ENCODE results near the gene MBD5.

GRCh38 chr2:148523315-148523714 lies 502.4 kb downstream of the MBD5 start:
- no peak for TF ChIP-seq CTCF (optimal IDR thresholded peaks at IDR 0.05 in 1 of 3, IDR thresholded peaks at IDR 0.05 in 1 of 3, conservative IDR thresholded peaks at IDR 0.05 in 1 of 3; ENCODE audit: extremely low read depth in 1 of 3, insufficient read depth in 2 of 3, low read length in 3 of 3)
- TF ChIP-seq EZH2 (IDR thresholded peaks at IDR 0.05; ENCODE audit: low read length): no peak
